Measurements from ENCODE around the gene PHETA2.
"Not testable (repeated sequence)": the region's sequence is repeated elsewhere in the genome, so short reads cannot be mapped to it uniquely, and the experiment has no call there.

PHETA2 gene

DNA sequence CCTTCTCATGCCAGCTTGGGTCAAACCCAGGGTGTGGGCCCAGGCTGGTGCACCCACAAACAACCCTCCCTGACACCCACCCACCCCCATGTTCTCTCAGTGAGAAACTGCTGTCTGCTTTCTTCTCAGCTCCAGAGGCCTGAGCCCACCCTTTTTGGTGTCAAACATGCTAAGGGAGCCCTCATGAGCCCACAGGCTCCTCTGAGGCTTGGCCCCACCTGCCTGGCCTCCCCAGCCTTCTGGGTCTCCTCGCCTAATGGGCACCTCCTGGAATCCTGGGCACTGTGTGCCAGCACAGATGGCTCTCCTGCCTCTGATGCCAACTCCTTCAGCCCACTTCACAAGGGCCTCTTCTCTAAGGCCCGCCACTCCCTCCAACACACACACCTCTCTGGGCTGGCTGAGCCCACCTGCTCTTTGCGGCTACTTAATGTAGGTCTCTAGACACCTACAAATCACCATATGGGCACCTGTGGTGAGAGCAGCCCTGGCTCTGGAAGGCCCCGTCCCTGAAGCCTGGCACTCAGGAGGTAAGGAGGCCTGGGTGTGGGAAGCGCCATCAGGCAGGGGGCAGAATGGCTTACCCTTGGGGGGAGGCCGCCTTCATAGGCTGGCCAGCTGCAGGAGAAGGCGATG lies 7.8 kb upstream of the PHETA2 start:
- Histone ChIP-seq H3K27ac (no peak overlapping the region), H3K4me3 (no peak overlapping the region), H3K9me3 (ENCODE audit: low read depth, low read length) (no peaks in the 10 kb centered on the region), H3K36me3 (ENCODE audit: insufficient read depth, low read length) (no peaks in the 10 kb centered on the region), H3K9ac (ENCODE audit: insufficient read length) (no peak overlapping the region)
- no peak for DNase-seq (ENCODE audit: low read depth, low spot score)
- no peak for TF ChIP-seq FOXP2 (optimal IDR thresholded peaks at IDR 0.05; ENCODE audit: control extremely low read depth, extremely low read length, insufficient read depth)
- no peak for TF ChIP-seq POLR2AphosphoS5 (IDR thresholded peaks at IDR 0.05; ENCODE audit: borderline replicate concordance, low read depth, low read length)
- no peak for TF ChIP-seq EZH2 (IDR thresholded peaks at IDR 0.05)

DNA sequence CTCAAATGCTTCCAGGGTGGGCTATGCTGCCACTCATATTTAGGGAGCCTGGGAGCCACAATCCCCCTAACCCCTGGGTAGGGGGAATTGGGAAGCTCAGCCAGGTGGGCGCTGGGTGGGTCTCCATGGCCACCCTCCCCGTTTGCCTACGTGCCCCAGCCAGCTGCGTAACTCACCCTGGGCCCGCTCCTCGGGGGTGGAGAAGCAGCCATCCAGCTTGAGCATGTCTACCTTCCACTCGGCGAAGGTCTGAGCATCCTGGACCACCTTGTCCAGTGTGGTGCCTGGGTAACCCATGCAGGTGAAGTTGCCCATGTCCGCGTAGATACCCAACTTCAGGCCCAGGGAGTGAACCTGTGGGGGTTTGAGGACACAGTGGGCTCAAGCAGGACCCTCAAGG lies 7.1 kb upstream of the PHETA2 start:
- no peak for DNase-seq (ENCODE audit: low read depth, low spot score)
- Histone ChIP-seq H3K9me3 (ENCODE audit: low read depth, low read length) (no peaks in the 10 kb centered on the region), H3K36me3 (ENCODE audit: insufficient read depth, low read length) (no peaks in the 10 kb centered on the region), H3K27ac (no peak overlapping the region), H3K4me3 (no peak overlapping the region), H3K9ac (ENCODE audit: insufficient read length) (no peak overlapping the region)
- TF ChIP-seq FOXP2 (optimal IDR thresholded peaks at IDR 0.05; ENCODE audit: control extremely low read depth, extremely low read length, insufficient read depth) (no peak), POLR2AphosphoS5 (IDR thresholded peaks at IDR 0.05; ENCODE audit: borderline replicate concordance, low read depth, low read length) (no peak), EZH2 (IDR thresholded peaks at IDR 0.05) (no peak)

DNA sequence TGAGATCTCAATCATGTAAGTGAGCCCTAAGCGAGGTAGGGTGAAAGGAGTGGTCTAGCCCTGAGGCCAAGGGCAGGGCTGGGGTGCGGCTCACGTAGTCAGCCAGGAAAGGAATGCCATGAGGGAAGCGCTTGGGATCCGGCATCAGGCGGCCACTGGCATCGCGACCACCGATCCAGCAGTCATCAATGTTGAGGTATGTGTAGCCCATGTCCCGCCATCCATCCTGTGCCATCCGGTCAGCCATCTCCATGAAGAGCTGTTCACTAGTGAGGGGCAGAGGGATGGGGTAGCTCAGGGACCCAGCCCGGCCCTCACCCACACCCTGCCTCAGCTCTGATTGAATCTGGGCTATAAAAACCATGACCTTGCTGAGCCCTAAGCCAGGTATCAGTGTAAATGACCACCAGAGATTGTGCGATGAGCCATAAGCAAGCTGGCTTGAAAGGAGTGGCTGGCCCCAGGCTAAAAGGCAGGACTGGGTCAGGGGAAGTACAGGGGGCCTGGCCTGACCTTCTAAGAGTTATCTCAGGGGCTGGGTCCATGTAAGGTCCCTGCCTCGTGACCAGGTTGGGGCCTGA lies 6.3 kb upstream of the PHETA2 start:
- H3K27ac ChIP-seq = no peak overlapping the region

GRCh38 chr22:42068291-42068690 lies 5.8 kb upstream of the PHETA2 start:
- no peak for DNase-seq (ENCODE audit: low read depth, low spot score)
- H3K9me3 ChIP-seq (ENCODE audit: low read depth, low read length) = no peaks in the 10 kb centered on the region
- H3K36me3 ChIP-seq (ENCODE audit: insufficient read depth, low read length) = no peaks in the 10 kb centered on the region
- H3K4me3 ChIP-seq = no peak overlapping the region
- TF ChIP-seq FOXP2 (optimal IDR thresholded peaks at IDR 0.05; ENCODE audit: control extremely low read depth, extremely low read length, insufficient read depth) = no peak
- no peak for TF ChIP-seq EZH2 (IDR thresholded peaks at IDR 0.05)
- no peak for TF ChIP-seq POLR2AphosphoS5 (IDR thresholded peaks at IDR 0.05; ENCODE audit: borderline replicate concordance, low read depth, low read length)
- H3K9ac ChIP-seq (ENCODE audit: insufficient read length) = no peak overlapping the region
- H3K27ac ChIP-seq = no peak overlapping the region

More for the DNA sequence above, 6.3 kb upstream of the PHETA2 start:
- no peak overlapping the region for H3K4me3 ChIP-seq
- TF ChIP-seq EZH2 (IDR thresholded peaks at IDR 0.05) = no peak
- TF ChIP-seq POLR2AphosphoS5 (IDR thresholded peaks at IDR 0.05; ENCODE audit: borderline replicate concordance, low read depth, low read length) = no peak
- no peak for TF ChIP-seq FOXP2 (optimal IDR thresholded peaks at IDR 0.05; ENCODE audit: control extremely low read depth, extremely low read length, insufficient read depth)
- no peak for DNase-seq (ENCODE audit: low read depth, low spot score)
- no peaks in the 10 kb centered on the region for H3K36me3 ChIP-seq (ENCODE audit: insufficient read depth, low read length)
- H3K9me3 ChIP-seq (ENCODE audit: low read depth, low read length) = no peaks in the 10 kb centered on the region
- H3K9ac ChIP-seq (ENCODE audit: insufficient read length) = no peak overlapping the region

DNA sequence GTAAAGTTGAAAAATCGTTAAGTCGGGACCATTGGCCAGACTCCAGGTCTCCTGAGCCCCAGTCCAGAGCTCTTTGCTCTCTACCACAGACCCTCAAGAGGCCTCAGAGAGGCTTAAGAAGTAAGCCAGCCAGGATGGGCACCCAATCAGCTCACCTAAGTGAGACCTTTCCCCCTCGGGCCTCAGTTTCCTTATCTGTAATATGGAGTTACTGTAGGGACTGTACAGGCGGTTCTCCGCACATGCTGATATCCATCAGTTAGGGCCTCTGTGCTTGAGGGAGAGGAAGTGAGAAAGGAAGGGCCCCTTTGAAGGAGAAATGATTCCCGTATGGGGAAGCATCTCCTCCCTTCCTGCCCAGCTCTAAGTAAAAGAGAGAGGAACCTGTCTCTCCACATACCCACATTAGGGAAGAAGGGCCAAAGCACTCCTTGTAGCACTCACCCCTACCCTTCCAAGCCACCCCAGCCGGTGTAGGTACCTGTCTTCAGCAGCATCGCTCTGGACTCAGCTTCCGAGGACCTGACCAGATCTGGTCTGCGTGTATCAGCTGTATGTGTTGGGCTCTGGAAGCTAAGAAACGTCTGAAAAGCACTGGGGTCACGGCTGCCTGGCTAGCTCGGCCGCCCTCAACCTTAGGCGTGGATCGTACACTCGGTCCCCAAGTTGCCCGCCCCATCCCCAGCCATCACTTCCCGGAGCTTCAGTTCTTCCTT lies 4.1 kb upstream of the PHETA2 start:
- Histone ChIP-seq H3K4me3 (peak overlapping the region; percentile 94), H3K36me3 (ENCODE audit: insufficient read depth, low read length) (no peaks in the 10 kb centered on the region), H3K27ac (no peak overlapping the region), H3K9me3 (ENCODE audit: low read depth, low read length) (no peaks in the 10 kb centered on the region), H3K9ac (ENCODE audit: insufficient read length) (peak overlapping the region; percentile 88)
- TF ChIP-seq POLR2AphosphoS5 (IDR thresholded peaks at IDR 0.05; ENCODE audit: borderline replicate concordance, low read depth, low read length) = no peak
- TF ChIP-seq FOXP2 (optimal IDR thresholded peaks at IDR 0.05; ENCODE audit: control extremely low read depth, extremely low read length, insufficient read depth) = no peak
- no peak for TF ChIP-seq EZH2 (IDR thresholded peaks at IDR 0.05)
- DNase-seq (ENCODE audit: low read depth, low spot score) = no peak

DNA sequence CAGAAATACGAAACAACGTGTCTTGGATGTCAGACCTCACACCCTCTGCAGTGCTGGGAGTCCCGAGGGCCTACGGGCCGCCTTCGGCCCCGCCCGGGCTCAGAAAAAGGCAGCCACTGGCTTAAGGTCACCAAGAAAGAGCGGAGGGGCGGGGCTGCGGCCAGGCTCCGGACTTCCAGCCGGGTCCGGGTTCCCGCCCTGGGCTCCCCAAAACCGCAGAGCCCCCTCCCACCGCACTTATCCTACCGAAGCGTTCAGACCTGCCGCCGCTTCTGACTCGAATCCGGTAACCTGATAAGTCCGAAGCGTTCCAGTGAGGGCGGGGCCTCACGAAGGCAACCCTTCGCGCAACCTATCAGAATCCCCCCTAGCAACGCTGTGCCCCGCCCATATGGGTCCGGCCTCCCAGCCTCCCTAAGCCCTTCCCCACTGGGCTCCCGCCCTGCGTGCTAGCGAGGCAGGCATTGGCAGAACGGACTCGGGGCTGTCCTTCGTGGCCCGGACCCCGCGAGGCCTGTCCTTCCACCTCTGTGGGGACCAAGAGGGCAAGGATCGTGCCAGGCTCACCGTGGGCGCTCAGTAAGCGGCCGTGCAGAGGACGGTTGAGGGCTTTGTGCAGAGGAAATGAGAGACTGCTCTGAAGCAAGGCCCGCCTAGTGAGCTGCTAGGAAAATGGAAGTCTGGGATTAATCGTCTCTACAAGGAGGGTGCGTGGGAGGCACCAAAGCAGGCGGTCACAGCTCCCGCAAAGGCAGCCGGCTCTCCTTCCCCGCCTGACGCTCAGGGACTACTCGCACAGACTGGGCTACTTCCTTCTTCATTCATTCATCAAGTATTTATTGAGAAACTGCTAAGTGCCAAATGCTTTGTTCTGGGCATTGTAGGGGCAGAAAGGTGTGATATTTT lies 3.3 kb upstream of the PHETA2 start, which contains the start of gene NAGA:
Gene NAGA, minus strand, starts transcription at position 296 of the 906 bp plus-strand sequence. CDS start 515 bp downstream, outside the sequence.
- Histone ChIP-seq H3K27ac (peak within 1 kb of the TSS; percentile 78; the same call in 1 of the 2 replicates), H3K9me3 (ENCODE audit: low read depth, low read length) (no peaks in the 10 kb centered on the region), H3K9ac (ENCODE audit: insufficient read length) (peak within 1 kb of the TSS; percentile 88), H3K4me3 (peak within 1 kb of the TSS; percentile 94), H3K36me3 (ENCODE audit: insufficient read depth, low read length) (no peaks in the 10 kb centered on the region)
- TF ChIP-seq POLR2AphosphoS5 (IDR thresholded peaks at IDR 0.05; ENCODE audit: borderline replicate concordance, low read depth, low read length) = peak; percentile 96
- no peak for TF ChIP-seq FOXP2 (optimal IDR thresholded peaks at IDR 0.05; ENCODE audit: control extremely low read depth, extremely low read length, insufficient read depth)
- peak; percentile 72 for DNase-seq (ENCODE audit: low read depth, low spot score)

DNA sequence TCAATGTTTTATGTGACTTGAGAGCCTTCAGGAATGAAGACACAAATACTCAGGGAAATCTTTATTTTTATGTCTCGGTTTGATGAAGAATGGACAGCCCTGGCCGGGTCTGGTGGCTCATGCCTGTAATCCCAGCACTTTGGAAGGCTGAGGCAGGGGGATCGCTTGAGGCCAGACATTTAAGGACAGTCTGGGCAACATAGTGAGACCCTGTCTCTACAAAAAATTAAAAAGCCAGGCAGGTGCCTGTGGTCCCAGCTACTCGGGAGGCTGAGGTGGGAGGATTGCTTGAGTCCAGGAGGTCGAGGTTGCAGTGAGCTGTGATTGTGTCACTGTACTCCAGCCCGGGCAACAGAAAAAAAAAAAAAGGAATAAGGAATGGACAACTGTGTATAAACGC lies 2.5 kb upstream of the PHETA2 start:
- not testable (repeated sequence) for H3K9me3 ChIP-seq (ENCODE audit: low read depth, low read length); DNase-seq (ENCODE audit: low read depth, low spot score); H3K36me3 ChIP-seq (ENCODE audit: insufficient read depth, low read length)
- Histone ChIP-seq H3K27ac (peak overlapping the region; percentile 78; the same call in 1 of the 2 replicates), H3K4me3 (peak overlapping the region; percentile 94), H3K9ac (ENCODE audit: insufficient read length) (peak overlapping the region; percentile 88)
